ENCODE measurements around the gene SLC25A47. TPM values are rescaled to one million over a fixed set of nuclear protein-coding genes. Genes with fewer than 3 reads are reported as not detected.

The SLC25A47 gene
- total and polyA plus RNA-seq, 2 donors = 0.08 TPM; not detected in 1

GRCh38 chr14:100346306-100347091 is 23.4 kb downstream of the SLC25A47 start:
- Histone ChIP-seq H3K27ac (ENCODE audit: low read depth) (no peak overlapping the region), H3K4me3 (ENCODE audit: low read depth, low read length) (no peak overlapping the region), H3K4me1 (ENCODE audit: insufficient read depth) (no peaks in the 10 kb centered on the region), H3K36me3 (ENCODE audit: insufficient read depth) (no peaks in the 10 kb centered on the region)
- no peak for DNase-seq (ENCODE audit: extremely low spot score)
- 92% methylated on average over 12 of the region's 12 CpGs for WGBS

DNA sequence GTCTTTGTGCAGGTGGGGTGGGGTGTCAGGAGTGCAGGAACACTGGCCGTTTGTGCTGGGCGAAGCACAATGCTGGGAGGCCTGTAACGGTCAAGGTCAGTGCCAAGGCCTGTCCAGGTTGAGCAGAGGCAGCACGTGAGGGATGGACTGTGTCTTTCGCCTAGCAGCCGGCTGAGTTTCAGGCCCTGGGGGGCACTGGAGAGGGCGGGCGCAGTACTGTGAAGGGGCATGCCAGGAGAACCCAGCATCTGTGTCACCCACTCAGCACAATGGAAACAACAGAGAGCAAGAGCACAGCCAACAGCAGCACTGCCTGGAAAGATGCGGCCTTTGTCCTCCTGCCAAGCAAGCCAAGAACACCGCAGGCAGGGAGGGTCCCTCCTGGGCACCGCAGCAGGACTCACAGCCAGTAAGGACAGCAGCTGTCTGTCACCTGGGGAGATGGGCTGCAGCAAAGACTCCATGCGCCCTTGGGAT is 25.2 kb downstream of the SLC25A47 start:
- DNase-seq (ENCODE audit: extremely low spot score) = no peak
- 92% methylated on average over 12 of the region's 12 CpGs for WGBS
- Histone ChIP-seq H3K4me1 (ENCODE audit: insufficient read depth) (no peaks in the 10 kb centered on the region), H3K27ac (ENCODE audit: low read depth) (no peak overlapping the region), H3K4me3 (ENCODE audit: low read depth, low read length) (no peak overlapping the region), H3K36me3 (ENCODE audit: insufficient read depth) (no peaks in the 10 kb centered on the region)

DNA sequence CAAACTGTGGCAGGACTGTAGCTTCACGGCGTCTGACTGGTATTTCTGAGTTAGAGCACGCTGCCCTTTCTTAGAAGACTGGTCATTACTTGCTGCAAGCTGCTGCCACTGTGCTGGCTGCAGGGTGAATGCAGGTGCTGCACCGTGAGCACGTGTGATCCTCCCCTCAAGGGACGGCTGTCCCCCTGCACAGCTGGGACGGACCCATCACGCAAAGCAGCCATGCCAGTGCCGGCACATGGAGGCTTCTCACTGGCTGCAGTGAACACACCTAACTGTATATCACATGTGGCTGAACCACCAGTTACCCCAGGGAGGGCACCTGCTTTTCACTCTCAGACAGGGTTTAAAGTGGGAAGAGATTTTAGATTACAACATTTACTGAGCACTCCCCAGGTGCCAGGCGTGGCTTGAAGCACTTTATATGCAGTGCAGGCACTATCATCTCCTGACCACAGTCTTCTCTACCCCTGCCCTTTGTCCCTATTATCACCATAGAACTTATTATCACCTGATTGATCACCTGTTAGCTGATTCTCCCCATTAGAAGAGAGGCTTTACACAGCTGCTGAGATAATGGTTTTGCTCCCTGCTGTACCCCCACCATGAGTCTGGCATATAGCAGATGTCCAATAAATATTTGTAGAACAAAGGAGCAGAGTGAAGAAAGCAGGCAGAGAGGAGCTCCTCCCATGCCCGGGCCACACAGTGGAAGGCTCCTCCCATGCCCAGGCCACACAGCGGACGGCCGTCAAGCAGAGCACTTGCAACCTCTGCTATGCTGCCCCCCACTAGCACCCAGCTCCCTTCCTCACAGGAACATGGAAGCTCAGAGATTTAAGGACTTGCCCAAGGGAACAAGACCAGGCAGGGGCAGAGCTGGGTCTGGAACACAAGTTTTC is 25.9 kb downstream of the SLC25A47 start:
- WGBS = 82% methylated on average over 14 of the region's 14 CpGs
- Histone ChIP-seq H3K4me1 (ENCODE audit: insufficient read depth) (no peaks in the 10 kb centered on the region), H3K4me3 (ENCODE audit: low read depth, low read length) (no peak overlapping the region), H3K36me3 (ENCODE audit: insufficient read depth) (no peaks in the 10 kb centered on the region), H3K27ac (ENCODE audit: low read depth) (no peak overlapping the region)
- DNase-seq (ENCODE audit: extremely low spot score) = no peak

GRCh38 chr14:100350276-100350926 is 27.3 kb downstream of the SLC25A47 start:
- no peak overlapping the region for H3K27ac ChIP-seq (ENCODE audit: low read depth)
- no peak for DNase-seq (ENCODE audit: extremely low spot score)
- H3K4me3 ChIP-seq (ENCODE audit: low read depth, low read length) = no peak overlapping the region
- no peaks in the 10 kb centered on the region for H3K4me1 ChIP-seq (ENCODE audit: insufficient read depth)
- peaks cover 4% of the 10 kb centered on the region for H3K36me3 ChIP-seq (ENCODE audit: insufficient read depth)
- WGBS = 86% methylated on average over 11 of the region's 11 CpGs

DNA sequence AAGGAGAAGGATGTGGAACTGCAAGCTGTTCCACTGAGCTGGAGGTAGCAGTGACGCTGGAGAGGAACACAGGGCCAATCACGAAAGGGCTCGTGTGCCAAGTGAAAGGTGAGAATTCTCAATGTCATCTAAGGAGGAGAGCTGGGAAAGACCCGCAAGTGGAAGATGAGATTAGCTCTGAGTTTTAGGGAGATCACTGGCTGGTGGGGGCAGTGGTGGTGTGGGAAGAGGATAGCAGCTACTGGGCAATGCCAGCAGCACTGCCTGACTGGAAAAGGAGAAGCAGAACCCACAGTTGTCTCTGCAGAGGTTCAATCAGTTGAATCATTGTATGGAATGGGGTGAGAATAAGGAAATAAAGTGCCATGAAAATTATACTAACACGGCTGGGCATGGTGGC is 27.8 kb downstream of the SLC25A47 start:
- Histone ChIP-seq H3K36me3 (ENCODE audit: insufficient read depth) (peaks cover 6% of the 10 kb centered on the region), H3K4me3 (ENCODE audit: low read depth, low read length) (no peak overlapping the region), H3K27ac (ENCODE audit: low read depth) (no peak overlapping the region), H3K4me1 (ENCODE audit: insufficient read depth) (no peaks in the 10 kb centered on the region)
- WGBS = 88% methylated on average over 5 of the region's 5 CpGs
- DNase-seq (ENCODE audit: extremely low spot score) = no peak

DNA sequence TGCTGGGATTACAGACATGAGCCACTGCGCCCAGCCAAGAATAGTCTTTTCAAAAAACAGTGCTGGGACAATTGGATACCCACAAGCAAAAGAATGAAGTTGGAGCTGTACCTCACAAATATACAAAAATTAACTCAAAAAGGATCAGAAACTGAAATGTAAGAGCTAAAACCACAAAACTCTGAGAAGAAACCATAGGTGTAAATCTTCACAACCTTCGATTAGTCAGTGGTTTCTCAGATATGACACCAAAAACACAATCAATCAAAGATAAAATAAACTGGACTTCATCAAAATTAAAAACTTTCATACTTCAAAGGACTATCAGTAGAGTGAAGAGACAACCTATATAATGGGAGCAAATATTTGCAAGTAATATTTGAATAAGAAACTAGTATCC is 35.3 kb downstream of the SLC25A47 start:
- no peak overlapping the region for H3K27ac ChIP-seq (ENCODE audit: low read depth)

GRCh38 chr14:100359111-100359510 is 36.0 kb downstream of the SLC25A47 start:
- no peak overlapping the region for H3K27ac ChIP-seq (ENCODE audit: low read depth)
- no peak for DNase-seq (ENCODE audit: extremely low spot score)
- 88% methylated on average over 2 of the region's 2 CpGs for WGBS
- H3K36me3 ChIP-seq (ENCODE audit: insufficient read depth) = peaks cover 6% of the 10 kb centered on the region
- no peak overlapping the region for H3K4me3 ChIP-seq (ENCODE audit: low read depth, low read length)
- no peaks in the 10 kb centered on the region for H3K4me1 ChIP-seq (ENCODE audit: insufficient read depth)

More for the DNA sequence above, 35.3 kb downstream of the SLC25A47 start:
- Histone ChIP-seq H3K4me3 (ENCODE audit: low read depth, low read length) (no peak overlapping the region), H3K36me3 (ENCODE audit: insufficient read depth) (peaks cover 6% of the 10 kb centered on the region), H3K4me1 (ENCODE audit: insufficient read depth) (no peaks in the 10 kb centered on the region)
- no peak for DNase-seq (ENCODE audit: extremely low spot score)
- 98% methylated on average over 2 of the region's 2 CpGs for WGBS

DNA sequence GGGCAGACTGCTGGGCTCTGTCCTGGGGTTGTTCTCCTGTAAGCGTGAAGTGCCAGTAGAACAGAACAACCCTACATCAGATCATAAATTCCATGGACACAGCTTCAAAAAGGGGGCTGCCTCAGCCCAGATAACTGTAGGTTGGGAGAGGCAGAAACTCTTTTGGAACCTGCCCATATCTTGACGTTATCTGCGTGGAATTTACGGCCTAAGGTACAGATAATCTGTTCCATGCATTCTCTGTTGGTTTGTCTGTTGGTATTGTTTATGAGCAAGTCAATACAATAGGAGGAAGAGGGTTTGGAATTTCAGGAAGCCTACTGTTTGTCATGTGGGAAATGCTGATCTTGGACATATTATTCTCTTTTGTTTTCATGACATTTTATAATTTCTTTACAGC is 36.7 kb downstream of the SLC25A47 start:
- no peak for DNase-seq (ENCODE audit: extremely low spot score)
- Histone ChIP-seq H3K27ac (ENCODE audit: low read depth) (no peak overlapping the region), H3K4me3 (ENCODE audit: low read depth, low read length) (no peak overlapping the region), H3K4me1 (ENCODE audit: insufficient read depth) (no peaks in the 10 kb centered on the region), H3K36me3 (ENCODE audit: insufficient read depth) (peaks cover 2% of the 10 kb centered on the region)
- WGBS = 65% methylated on average over 4 of the region's 4 CpGs

GRCh38 chr14:100361626-100362025 is 38.5 kb downstream of the SLC25A47 start:
- WGBS = 68% methylated on average over 5 of the region's 5 CpGs
- H3K4me3 ChIP-seq (ENCODE audit: low read depth, low read length) = no peak overlapping the region
- DNase-seq (ENCODE audit: extremely low spot score) = no peak
- no peak overlapping the region for H3K27ac ChIP-seq (ENCODE audit: low read depth)
- no peaks in the 10 kb centered on the region for H3K4me1 ChIP-seq (ENCODE audit: insufficient read depth)
- no peaks in the 10 kb centered on the region for H3K36me3 ChIP-seq (ENCODE audit: insufficient read depth)

DNA sequence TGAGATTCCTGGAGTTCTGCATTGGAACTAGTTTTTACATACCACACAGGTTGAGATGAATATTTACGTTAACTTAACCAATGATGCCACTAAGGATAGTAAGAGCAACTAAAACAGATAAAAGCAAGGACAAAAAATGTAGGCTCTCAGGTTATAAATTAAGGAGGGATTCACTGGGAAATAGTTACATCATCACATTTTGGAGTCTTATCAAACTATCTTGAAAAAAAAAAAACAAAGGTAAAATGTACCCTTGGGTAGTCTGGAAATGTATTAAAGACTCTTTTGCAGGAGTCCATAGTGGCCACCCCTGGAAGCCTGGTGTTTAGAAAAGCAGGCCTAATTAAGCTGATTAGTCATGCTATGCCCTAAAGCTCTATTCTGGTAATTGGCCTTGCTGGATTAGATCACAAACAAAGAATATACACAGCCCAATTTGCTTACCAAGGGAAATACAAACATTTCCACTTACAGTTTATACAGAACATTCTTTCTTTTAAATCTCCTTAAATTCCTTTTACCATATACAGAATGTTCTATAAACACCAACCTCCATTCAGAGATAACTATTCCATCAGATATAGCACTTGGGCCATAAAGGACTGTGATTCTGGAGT is 39.3 kb downstream of the SLC25A47 start:
- 62% methylated on average over 1 of the region's 1 CpG for WGBS
- Histone ChIP-seq H3K4me3 (ENCODE audit: low read depth, low read length) (no peak overlapping the region), H3K27ac (ENCODE audit: low read depth) (no peak overlapping the region), H3K4me1 (ENCODE audit: insufficient read depth) (no peaks in the 10 kb centered on the region), H3K36me3 (ENCODE audit: insufficient read depth) (no peaks in the 10 kb centered on the region)
- DNase-seq (ENCODE audit: extremely low spot score) = no peak

GRCh38 chr14:100363053-100363452 is 39.9 kb downstream of the SLC25A47 start:
- no peak overlapping the region for H3K4me3 ChIP-seq (ENCODE audit: low read depth, low read length)
- 45% methylated on average over 2 of the region's 2 CpGs for WGBS
- no peaks in the 10 kb centered on the region for H3K4me1 ChIP-seq (ENCODE audit: insufficient read depth)
- H3K27ac ChIP-seq (ENCODE audit: low read depth) = no peak overlapping the region
- peaks cover 1% of the 10 kb centered on the region for H3K36me3 ChIP-seq (ENCODE audit: insufficient read depth)
- DNase-seq (ENCODE audit: extremely low spot score) = no peak

- H3K36me3 ChIP-seq (ENCODE audit: insufficient read depth) = peaks cover 1% of the 10 kb centered on the region
- H3K27ac ChIP-seq (ENCODE audit: low read depth) = no peak overlapping the region
- H3K4me3 ChIP-seq (ENCODE audit: low read depth, low read length) = no peak overlapping the region
- H3K4me1 ChIP-seq (ENCODE audit: insufficient read depth) = no peaks in the 10 kb centered on the region
- no peak for DNase-seq (ENCODE audit: extremely low spot score)
- WGBS = 72% methylated on average over 1 of the region's 1 CpG
These were observed 41.3 kb downstream of the SLC25A47 start for GRCh38 chr14:100364403-100364802.

GRCh38 chr14:100365741-100366140 is 42.6 kb downstream of the SLC25A47 start:
- H3K36me3 ChIP-seq (ENCODE audit: insufficient read depth) = peaks cover 1% of the 10 kb centered on the region
- no peak for DNase-seq (ENCODE audit: extremely low spot score)
- WGBS = 90% methylated on average over 7 of the region's 7 CpGs
- no peak overlapping the region for H3K4me3 ChIP-seq (ENCODE audit: low read depth, low read length)
- H3K27ac ChIP-seq (ENCODE audit: low read depth) = no peak overlapping the region
- no peaks in the 10 kb centered on the region for H3K4me1 ChIP-seq (ENCODE audit: insufficient read depth)
